HepG2 (cell line): ENCODE measurements around the gene TYMP.

Experiments
- CHD2 ChIP-seq: IDR thresholded peaks from 2 replicates; pipeline ENCODE4 v1.6.1; 2011; ENCODE audit warnings: low read depth, low read length, improper control_type of control experiment
- ETV6 ChIP-seq: sonication (generic); formaldehyde crosslinking; conservative IDR thresholded peaks from 2 replicates; pipeline ENCODE4 v1.4.0; 2020; ENCODE audit warnings: missing genetic modification reagents
- KDM5B ChIP-seq: sonication (generic); formaldehyde crosslinking; IDR thresholded peaks from 2 replicates; pipeline ENCODE4 v1.4.0; 2020; ENCODE audit warnings: missing genetic modification reagents, mild to moderate bottlenecking, borderline replicate concordance
- MATR3 ChIP-seq: sonication (generic); formaldehyde crosslinking; IDR thresholded peaks from 2 replicates; pipeline ENCODE4 v1.4.0; 2020; ENCODE audit warnings: missing genetic modification reagents
- ZNF792 ChIP-seq: IDR thresholded peaks from 2 replicates; pipeline ENCODE4 v1.6.1; 2016

GRCh38 chr22:50562523-50563412 lies 33.0 kb upstream of the TYMP start, which contains the start of gene SYCE3:
- TF ChIP-seq CHD2 (no peak), MATR3 (CRISPR knock-in tag) (no peak), ETV6 (CRISPR knock-in tag) (no peak), ZNF792 (no peak), KDM5B (CRISPR knock-in tag) (no peak; the same call in 1 of the 2 replicates)
